HG03378 (cell line): ENCODE measurements around the gene ZNF205.
"Not testable (repeated sequence)": the region's sequence is repeated elsewhere in the genome, so short reads cannot be mapped to it uniquely, and the experiment has no call there.

Experiments used
- ATAC-seq: cut with Tn5 transposase; IDR thresholded peaks from one replicate; pipeline ENCODE4 v1.9.1; 2021; ENCODE audit warnings: mild to moderate bottlenecking, moderate library complexity; ENCODE audit not compliant: unreplicated experiment

The ZNF205 gene

DNA sequence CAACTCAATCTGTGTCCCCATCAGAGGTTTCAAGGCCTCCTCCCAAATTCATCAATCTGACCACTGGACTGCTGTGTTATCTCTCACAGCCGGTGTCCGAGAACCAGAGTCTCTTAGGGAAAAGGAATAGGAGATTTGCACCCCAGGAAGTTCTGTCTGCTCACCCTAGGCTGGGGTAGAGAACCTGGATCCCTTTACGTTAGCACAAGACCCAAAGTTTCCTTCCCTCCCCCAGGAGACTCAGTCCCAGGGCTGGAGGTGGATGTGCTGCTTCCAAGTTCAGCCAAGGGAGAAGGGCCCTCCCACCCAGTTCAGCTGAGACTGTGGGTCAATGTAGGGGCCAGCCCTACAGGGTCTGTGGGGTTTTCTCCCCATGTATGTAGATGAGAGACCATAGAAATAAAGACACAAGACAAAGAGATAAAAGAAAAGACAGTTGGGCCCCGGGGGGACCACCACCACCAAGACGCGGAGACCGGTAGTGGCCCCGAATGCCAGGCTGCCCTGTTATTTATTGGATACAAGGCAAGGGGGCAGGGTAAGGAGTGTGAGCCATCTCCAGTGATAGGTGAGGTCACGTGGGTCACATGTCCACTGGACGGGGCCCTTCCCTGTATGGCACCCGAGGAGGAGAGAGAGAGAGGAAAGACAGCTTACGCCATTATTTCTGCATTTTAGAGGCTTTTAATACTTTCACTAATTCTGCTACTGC is 52.9 kb downstream of the ZNF205 start:
- ATAC-seq = no peak

DNA sequence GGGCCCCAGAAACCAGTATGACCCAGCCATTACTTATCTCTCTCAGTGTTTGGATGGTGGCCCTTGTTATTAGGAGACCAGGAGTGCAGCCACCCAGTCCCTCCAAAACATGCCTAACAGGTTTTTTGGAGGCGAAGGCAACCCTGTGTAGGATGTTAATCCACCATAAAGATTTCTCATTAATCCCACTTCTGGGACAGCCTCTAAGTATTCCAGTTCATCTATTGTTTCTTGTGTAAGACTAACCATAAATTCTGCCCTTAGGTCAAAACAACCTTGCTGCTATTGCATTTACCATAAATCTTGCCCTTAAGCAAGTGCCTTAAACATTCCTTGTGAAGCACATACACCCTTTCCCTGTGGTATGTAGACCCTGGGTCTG is 54.1 kb downstream of the ZNF205 start:
- no peak for ATAC-seq

DNA sequence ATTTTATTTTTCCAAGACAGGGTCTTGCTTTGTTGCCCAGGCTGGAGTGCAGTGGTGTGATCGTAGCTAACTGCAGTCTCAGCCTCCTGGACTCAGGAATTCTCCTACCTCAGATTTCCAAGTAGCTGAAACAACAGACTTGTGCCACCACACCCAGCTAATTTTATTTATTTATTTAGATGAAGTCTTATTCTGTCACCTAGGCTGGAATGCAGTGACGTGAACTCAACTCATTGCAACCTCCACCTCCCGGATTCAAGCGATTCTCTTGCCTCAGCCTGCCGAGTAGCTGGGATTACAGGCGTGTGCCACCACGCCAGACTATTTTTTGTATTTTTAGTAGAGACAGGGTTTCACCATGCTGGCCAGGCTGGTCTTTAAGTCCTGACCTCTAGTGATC is 56.3 kb downstream of the ZNF205 start:
- ATAC-seq = not testable (repeated sequence)
